Memory B cell (primary cell): ENCODE results near the gene HSF2BP.
A peak's percentile ranks its signal among the peaks of the same experiment; 100 is the strongest.
"Not testable (repeated sequence)": the region's sequence is repeated elsewhere in the genome, so short reads cannot be mapped to it uniquely, and the experiment has no call there.

Experiments
- ATAC-seq: fragments of 150-1000 bp; cut with Tn5 transposase; 2 replicates; pipeline ENCODE4 v1.10.0; 2021; ENCODE audit warnings: low read depth, mild to moderate bottlenecking, moderate library complexity
- DNase-seq, 2 donors: peaks; one replicate each; pipeline ENCODE4 v3.0.0; 2022; ENCODE audit warnings: low spot score in 2 of 2
- H3K27ac Mint-ChIP-seq: one replicate; pipeline ENCODE4 v1.8.0; 2022; ENCODE audit warnings: mild to moderate bottlenecking, moderate library complexity, mixed read lengths
- H3K27me3 Mint-ChIP-seq: one replicate; pipeline ENCODE4 v1.8.0; 2022; ENCODE audit warnings: mixed read lengths
- H3K36me3 Mint-ChIP-seq: one replicate; pipeline ENCODE4 v1.8.0; 2022; ENCODE audit warnings: mild to moderate bottlenecking, mixed read lengths
- H3K4me1 Mint-ChIP-seq: one replicate; pipeline ENCODE4 v1.8.0; 2022; ENCODE audit warnings: mixed read lengths
- H3K4me3 Mint-ChIP-seq: one replicate; pipeline ENCODE4 v1.8.0; 2022; ENCODE audit warnings: mild to moderate bottlenecking, moderate library complexity, mixed read lengths
- H3K9me3 Mint-ChIP-seq: one replicate; pipeline ENCODE4 v1.8.0; 2022; ENCODE audit warnings: mixed read lengths

HSF2BP gene

DNA sequence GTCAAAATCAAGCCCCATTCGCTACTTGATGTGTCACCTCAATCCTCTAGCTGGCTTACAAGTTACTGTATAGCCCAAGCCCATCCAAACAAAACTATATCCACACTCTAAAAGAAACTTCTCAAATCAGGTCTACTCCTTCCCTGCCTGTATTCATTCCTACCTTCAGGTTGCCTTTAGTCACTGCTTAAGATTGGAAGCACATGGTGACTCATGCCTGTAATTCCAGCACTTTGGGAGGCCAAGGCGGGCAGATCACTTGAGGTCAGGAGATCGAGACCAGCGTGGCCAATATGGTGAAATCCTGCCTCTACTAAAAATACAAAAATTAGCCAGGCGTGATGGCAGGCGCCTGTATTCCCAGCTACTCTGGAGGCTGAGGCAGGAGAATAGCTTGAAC lies 7.4 kb downstream of the HSF2BP start:
- not testable (repeated sequence) for H3K27ac Mint-ChIP-seq, H3K36me3 Mint-ChIP-seq, H3K4me3 Mint-ChIP-seq, ATAC-seq, H3K4me1 Mint-ChIP-seq, H3K9me3 Mint-ChIP-seq, DNase-seq
- peaks cover 15% of the 10 kb centered on the region for H3K27me3 Mint-ChIP-seq

DNA sequence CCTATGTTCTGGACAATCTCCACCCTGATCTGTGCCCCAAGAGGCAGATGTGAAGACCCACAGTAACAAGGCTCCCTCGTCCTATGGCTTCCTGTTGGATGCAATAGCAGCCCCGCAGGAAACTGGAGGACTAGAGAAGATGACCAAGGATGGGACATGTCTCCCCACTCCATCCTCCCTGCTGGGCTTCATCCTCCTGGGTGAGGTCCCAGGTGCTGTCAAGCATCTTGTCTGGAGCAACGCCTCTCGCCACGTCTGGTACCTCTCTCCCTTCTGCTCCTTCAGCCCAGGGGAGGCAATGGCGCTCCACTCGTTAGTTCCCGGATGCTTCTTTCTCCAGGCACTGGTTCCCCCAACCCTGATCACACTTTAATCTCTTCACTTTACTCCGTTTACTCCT lies 11.1 kb downstream of the HSF2BP start:
- H3K4me1 Mint-ChIP-seq, result peaks cover 9% of the 10 kb centered on the region
- no peak for ATAC-seq
- no peaks in the 10 kb centered on the region for H3K9me3 Mint-ChIP-seq
- H3K27me3 Mint-ChIP-seq, result peaks cover 15% of the 10 kb centered on the region
- DNase-seq, result no peak
- no peak overlapping the region for H3K4me3 Mint-ChIP-seq
- H3K36me3 Mint-ChIP-seq, result no peaks in the 10 kb centered on the region
- no peak overlapping the region for H3K27ac Mint-ChIP-seq

DNA sequence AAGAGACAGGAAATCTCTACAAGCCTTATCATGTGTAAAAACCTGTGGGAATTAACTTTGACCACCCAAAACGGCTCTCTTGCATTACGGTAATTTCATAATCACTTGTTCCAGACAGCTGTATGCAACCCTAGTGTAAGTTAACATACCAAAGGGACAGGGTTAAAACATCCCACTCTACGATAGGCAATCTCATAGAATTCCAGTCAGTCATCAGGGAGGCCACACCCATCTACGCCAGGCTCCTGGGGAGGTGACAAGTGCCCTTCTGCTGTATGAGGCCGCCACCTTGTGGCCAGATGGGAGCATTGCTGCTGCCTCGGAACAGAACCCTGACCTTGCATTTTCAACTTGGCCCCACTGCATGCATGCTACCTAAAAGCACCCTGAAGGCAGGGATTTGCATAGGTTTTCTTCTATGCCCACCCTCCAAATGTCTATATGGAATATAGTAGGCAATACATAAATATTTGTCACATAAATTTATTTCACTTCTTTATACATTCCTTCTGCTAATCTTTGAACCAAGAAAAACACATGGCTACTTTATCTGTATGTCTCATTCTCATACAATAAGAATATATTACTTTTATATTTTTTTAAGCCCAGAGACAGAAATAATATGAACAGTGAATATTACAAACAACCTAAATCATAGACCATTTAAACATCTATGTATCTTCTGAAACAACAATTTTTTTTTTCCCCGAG lies 12.6 kb downstream of the HSF2BP start:
- peaks cover 9% of the 10 kb centered on the region for H3K4me1 Mint-ChIP-seq
- peak; percentile 84 to 87 for DNase-seq
- no peaks in the 10 kb centered on the region for H3K9me3 Mint-ChIP-seq
- H3K4me3 Mint-ChIP-seq, result peak overlapping the region; percentile 43
- H3K27me3 Mint-ChIP-seq, result peaks cover 13% of the 10 kb centered on the region
- no peak overlapping the region for H3K27ac Mint-ChIP-seq
- no peaks in the 10 kb centered on the region for H3K36me3 Mint-ChIP-seq
- peak; percentile 87 for ATAC-seq

DNA sequence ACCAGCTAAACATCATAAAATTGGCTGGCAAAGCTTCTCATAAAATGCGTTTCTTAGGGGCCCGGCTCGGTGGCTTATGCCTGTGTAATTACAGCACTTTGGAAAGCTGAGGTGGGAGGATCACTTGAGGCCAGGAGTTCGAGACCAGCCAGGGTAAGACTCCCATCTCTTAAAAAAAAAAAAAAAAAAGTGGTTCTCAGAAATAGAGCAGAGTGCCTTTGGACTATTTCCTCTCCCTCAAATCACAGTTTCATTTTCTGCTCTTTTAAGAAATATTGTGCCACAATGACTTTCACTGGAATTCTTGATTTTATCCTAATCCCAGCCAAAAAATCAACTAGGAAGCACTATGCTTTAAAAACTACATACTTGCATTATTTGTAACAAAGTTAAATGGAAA lies 13.3 kb downstream of the HSF2BP start:
- H3K27me3 Mint-ChIP-seq, result peaks cover 7% of the 10 kb centered on the region
- H3K27ac Mint-ChIP-seq, result peak overlapping the region; percentile 1
- no peak overlapping the region for H3K4me3 Mint-ChIP-seq
- H3K9me3 Mint-ChIP-seq, result no peaks in the 10 kb centered on the region
- ATAC-seq, result no peak
- no peak for DNase-seq
- no peaks in the 10 kb centered on the region for H3K36me3 Mint-ChIP-seq
- H3K4me1 Mint-ChIP-seq, result peaks cover 9% of the 10 kb centered on the region

DNA sequence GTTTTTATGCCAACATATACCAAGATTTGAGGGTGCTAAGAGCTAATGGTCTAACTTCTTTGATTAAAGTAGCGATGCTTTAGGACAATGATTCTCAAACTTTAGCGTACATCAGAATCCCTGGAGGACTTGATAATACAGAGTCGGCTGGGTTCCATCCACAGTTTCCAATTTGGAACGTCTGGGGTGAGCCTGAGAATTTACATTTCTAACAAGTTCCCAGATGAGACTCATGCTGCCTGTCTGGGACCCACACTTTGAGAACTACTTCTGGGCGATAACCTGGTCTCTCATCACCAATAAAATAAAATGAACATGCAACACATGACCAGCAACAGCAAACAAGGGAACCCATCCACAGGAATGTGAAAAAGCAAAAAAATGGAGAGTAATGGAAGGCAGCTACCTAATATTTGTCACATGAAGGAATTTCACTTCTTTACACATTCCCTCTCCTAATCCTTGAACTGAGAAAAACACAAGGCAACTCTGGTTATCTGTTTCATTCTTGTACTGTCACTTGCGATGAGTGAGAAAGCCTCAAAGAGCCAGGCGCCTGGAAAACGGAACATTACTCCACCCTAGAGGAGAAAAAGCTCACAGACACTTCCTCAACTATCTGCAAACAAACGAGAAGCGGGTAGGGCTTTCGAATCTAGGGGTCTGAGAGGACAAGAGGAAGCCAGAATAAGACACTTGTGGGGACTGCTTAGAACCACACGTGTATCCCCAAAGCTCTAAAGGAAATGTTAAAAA lies 14.0 kb downstream of the HSF2BP start:
- peak; percentile 33 to 55 for DNase-seq
- ATAC-seq, result peak; percentile 77
- peaks cover 7% of the 10 kb centered on the region for H3K27me3 Mint-ChIP-seq
- H3K9me3 Mint-ChIP-seq, result no peaks in the 10 kb centered on the region
- H3K27ac Mint-ChIP-seq, result peak overlapping the region; percentile 1
- H3K4me1 Mint-ChIP-seq, result peaks cover 9% of the 10 kb centered on the region
- no peaks in the 10 kb centered on the region for H3K36me3 Mint-ChIP-seq
- H3K4me3 Mint-ChIP-seq, result no peak overlapping the region

DNA sequence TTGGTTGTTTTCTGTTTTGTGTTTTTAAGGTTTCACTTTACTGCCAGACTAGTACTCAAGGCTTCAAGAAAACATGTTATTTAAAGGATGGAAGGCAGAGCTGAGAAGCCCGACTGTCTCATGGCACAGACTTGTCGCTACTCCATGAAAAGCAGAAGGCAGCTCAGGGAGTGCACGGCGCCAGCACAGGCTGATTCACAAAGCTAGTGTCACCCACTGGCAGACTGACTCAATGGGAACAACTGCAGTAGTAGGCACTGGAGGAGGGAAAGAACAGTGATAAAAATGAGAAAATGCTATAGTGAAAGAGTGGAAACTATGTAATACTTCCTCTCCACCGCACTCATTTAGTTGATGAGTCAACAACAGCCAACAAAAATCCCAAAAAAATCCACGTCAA lies 14.7 kb downstream of the HSF2BP start:
- Mint-ChIP-seq H3K36me3 (no peaks in the 10 kb centered on the region), H3K9me3 (no peaks in the 10 kb centered on the region), H3K4me3 (no peak overlapping the region), H3K27me3 (peaks cover 7% of the 10 kb centered on the region), H3K27ac (no peak overlapping the region), H3K4me1 (peaks cover 9% of the 10 kb centered on the region)
- no peak for ATAC-seq
- DNase-seq, result no peak

DNA sequence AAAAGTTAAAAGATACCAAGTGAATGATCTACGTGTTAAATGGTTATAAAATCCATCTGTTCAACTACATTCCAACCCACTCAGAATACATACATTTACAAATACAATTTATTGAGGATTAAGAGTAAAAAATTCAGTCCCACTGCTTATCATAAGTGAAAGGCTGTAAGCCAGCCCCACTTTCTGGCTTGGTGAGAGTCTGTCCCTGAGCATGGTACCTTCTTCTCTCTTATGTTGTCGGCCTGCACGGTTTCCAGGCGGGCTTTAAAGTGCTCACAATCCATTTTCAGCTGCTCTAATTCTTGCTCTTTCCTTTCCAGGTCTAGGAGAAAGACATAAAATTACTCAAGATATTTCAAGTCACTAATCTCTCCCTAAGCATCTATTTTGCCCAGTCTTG lies 15.2 kb downstream of the HSF2BP start:
- DNase-seq (no peak), ATAC-seq (no peak)
- no peak overlapping the region for H3K27ac Mint-ChIP-seq
- no peaks in the 10 kb centered on the region for H3K36me3 Mint-ChIP-seq
- peaks cover 9% of the 10 kb centered on the region for H3K4me1 Mint-ChIP-seq
- H3K4me3 Mint-ChIP-seq, result no peak overlapping the region
- no peaks in the 10 kb centered on the region for H3K9me3 Mint-ChIP-seq
- H3K27me3 Mint-ChIP-seq, result peaks cover 7% of the 10 kb centered on the region

DNA sequence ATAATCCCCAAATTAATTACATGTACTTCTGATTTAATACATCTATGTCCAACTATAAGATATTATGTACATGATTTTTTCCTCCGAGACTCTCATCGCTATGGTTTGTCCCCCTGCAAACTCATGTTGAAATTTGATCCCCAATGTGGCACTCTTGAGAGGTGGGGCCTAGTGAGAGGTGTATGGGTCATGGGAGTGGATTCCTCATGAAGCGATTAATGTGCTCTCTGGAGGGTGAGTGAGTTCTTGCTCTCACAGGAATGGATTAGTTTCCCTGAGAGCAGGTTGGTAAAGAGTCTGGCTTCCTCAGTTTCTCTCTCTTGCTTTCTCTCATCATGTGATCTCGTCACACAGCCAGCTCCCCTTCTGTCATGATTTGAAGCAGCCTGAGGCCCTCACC lies 16.1 kb downstream of the HSF2BP start:
- no peaks in the 10 kb centered on the region for H3K9me3 Mint-ChIP-seq
- no peak overlapping the region for H3K4me3 Mint-ChIP-seq
- H3K4me1 Mint-ChIP-seq, result peaks cover 9% of the 10 kb centered on the region
- peaks cover 3% of the 10 kb centered on the region for H3K27me3 Mint-ChIP-seq
- no peak for DNase-seq
- H3K36me3 Mint-ChIP-seq, result no peaks in the 10 kb centered on the region
- no peak for ATAC-seq
- no peak overlapping the region for H3K27ac Mint-ChIP-seq

DNA sequence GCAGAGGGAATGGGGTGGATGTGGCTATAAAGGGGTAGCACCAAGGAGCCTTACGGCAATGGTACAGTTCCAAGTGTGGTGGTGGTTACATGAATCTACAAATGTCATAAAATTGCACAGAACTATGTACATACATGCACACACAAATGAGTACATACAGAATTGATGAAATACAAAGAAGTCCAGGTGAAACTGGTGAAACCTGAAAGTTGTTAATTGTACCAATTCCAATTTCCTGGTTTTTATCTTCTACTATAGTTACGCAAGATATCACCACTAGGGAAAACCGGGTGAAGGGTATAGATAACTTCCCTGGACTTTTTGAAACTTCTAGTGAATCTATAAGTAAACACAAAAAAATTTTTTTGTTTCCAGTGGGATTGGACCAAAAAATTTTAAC lies 18.9 kb downstream of the HSF2BP start:
- DNase-seq (no peak), ATAC-seq (no peak)
- H3K9me3 Mint-ChIP-seq, result no peaks in the 10 kb centered on the region
- no peak overlapping the region for H3K27ac Mint-ChIP-seq
- peaks cover 1% of the 10 kb centered on the region for H3K36me3 Mint-ChIP-seq
- no peak overlapping the region for H3K4me3 Mint-ChIP-seq
- H3K27me3 Mint-ChIP-seq, result no peaks in the 10 kb centered on the region
- H3K4me1 Mint-ChIP-seq, result peaks cover 2% of the 10 kb centered on the region

DNA sequence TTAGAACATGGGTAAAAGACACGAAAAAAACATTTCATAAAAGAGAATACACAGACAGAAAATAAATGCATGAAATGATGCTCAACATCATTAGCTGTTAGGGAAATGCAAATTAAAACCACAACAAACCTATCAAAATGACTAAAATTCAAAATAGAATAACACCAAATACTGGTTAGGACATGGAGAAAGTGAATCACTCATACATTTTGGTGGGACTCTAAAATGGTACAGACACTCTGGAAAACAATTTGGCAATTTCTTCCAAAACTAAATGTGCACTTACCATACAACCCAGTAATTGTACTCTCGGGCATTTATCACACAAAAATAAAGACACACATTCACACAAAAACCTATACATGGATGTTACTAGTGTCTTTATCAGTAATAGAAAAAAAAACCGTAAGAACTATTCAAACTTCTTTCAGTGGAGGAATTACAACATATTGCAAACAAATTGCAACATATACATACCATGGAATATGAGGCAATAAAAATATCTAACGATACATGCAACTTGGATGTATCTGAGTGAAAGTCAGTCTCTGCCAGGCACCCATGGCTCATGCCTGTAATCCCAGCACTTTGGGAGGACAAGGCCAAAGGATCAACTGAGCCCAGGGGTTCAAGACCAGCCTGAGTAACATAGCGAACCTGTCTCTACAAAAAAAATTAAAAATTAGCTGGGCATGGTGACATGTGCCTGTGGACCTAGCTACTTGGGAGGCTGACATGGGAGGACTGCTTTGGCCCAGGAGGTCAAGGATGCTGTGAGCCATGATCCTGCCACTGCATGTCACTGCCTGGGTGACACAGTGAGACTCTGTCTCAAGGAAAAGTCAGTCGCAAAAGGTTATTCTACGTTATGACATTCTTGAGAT lies 19.6 kb downstream of the HSF2BP start:
- DNase-seq (no peak), ATAC-seq (no peak)
- Mint-ChIP-seq H3K9me3 (no peaks in the 10 kb centered on the region), H3K4me1 (no peaks in the 10 kb centered on the region), H3K27ac (no peak overlapping the region), H3K27me3 (no peaks in the 10 kb centered on the region), H3K4me3 (no peak overlapping the region), H3K36me3 (peaks cover 1% of the 10 kb centered on the region)

DNA sequence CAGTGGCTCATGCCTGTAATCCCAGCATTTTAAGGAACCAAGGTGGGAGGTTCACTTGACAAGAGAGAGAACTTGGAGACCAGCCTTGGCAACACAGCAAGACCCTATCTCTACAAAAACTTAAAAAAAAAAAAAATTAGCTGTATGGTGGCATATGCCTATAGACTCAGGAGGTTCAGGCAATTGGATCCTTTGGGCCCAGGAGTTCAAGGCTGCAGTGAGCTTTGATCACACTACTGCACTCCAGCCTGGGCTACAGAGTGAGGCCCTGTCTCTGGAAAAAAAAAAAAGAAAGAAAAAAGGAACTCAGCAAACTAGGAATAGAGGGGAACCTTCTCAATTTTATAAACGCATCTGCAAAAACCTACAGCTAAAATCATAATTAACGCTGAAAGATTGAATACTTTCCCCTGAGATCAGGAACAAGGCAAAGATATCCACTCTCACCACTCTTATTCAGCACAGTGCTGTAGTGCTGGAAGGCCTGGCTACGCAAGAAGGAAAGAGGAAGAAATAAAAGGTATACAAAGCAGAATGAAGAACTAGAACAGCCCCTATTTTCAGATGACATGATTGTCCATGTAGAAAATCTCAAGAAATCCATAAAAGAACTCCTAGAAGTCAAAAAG lies 21.6 kb downstream of the HSF2BP start:
- H3K36me3 Mint-ChIP-seq, result peaks cover 1% of the 10 kb centered on the region
- DNase-seq, result no peak
- H3K4me3 Mint-ChIP-seq, result no peak overlapping the region
- no peaks in the 10 kb centered on the region for H3K4me1 Mint-ChIP-seq
- no peak for ATAC-seq
- no peaks in the 10 kb centered on the region for H3K9me3 Mint-ChIP-seq
- H3K27me3 Mint-ChIP-seq, result peaks cover under 1% of the 10 kb centered on the region
- no peak overlapping the region for H3K27ac Mint-ChIP-seq

DNA sequence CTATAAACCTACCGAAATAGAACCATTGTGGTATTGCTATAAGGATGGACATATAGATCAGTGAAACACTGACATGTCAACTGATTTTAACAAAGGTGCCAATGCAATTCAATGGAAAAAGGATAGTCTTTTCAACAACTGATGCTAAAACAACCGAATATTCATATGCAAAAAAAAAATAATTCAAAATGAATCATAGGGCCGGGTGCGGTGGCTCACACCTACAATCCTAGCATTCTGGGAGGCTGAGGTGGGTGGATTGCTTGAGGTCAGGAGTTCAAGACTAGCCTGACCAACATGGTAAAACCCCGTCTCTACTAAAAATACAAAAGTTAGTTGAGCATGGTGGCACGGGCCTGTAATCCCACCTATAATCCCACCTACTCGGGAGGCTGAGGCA lies 23.9 kb downstream of the HSF2BP start:
- H3K36me3 Mint-ChIP-seq, result peaks cover 1% of the 10 kb centered on the region
- no peak overlapping the region for H3K27ac Mint-ChIP-seq
- ATAC-seq, result no peak
- peaks cover 14% of the 10 kb centered on the region for H3K27me3 Mint-ChIP-seq
- no peaks in the 10 kb centered on the region for H3K9me3 Mint-ChIP-seq
- no peak for DNase-seq
- H3K4me1 Mint-ChIP-seq, result no peaks in the 10 kb centered on the region
- H3K4me3 Mint-ChIP-seq, result no peak overlapping the region

DNA sequence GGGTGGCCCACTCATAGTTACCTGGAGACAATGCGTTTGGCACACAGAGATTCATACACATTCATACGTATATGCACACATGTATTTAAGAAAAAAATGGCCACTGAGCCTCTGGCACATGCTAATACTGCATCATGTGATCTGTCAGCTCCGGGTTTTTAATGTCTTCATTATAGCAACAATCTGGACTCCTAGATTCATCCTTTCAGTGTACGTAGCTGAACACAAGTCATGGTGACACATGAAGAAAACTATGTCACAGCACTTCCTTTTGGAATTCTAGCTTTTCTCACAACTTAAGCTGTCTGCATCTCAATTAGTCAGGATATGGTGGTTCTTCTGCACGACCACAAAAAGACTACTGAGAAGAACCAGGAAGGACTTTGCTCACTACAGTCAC lies 24.7 kb downstream of the HSF2BP start:
- no peak for DNase-seq
- Mint-ChIP-seq H3K36me3 (peaks cover 2% of the 10 kb centered on the region), H3K9me3 (no peaks in the 10 kb centered on the region)

More for the DNA sequence above, 24.7 kb downstream of the HSF2BP start:
- Mint-ChIP-seq H3K27ac (no peak overlapping the region), H3K4me1 (no peaks in the 10 kb centered on the region), H3K4me3 (no peak overlapping the region), H3K27me3 (peaks cover 15% of the 10 kb centered on the region)
- no peak for ATAC-seq
